GM18505 (cell line): ENCODE measurements around the gene DNAH10.

Source experiments
- ATAC-seq: cut with Tn5 transposase; IDR thresholded peaks from one replicate; pipeline ENCODE4 v1.9.1; 2021; ENCODE audit not compliant: unreplicated experiment
- POLR2A ChIP-seq: IDR thresholded peaks from 4 replicates; pipeline ENCODE4 v1.6.1; 2011; ENCODE audit warnings: borderline replicate concordance; ENCODE audit not compliant: insufficient read depth, insufficient read length; ENCODE audit errors: extremely low read depth

Gene DNAH10

DNA sequence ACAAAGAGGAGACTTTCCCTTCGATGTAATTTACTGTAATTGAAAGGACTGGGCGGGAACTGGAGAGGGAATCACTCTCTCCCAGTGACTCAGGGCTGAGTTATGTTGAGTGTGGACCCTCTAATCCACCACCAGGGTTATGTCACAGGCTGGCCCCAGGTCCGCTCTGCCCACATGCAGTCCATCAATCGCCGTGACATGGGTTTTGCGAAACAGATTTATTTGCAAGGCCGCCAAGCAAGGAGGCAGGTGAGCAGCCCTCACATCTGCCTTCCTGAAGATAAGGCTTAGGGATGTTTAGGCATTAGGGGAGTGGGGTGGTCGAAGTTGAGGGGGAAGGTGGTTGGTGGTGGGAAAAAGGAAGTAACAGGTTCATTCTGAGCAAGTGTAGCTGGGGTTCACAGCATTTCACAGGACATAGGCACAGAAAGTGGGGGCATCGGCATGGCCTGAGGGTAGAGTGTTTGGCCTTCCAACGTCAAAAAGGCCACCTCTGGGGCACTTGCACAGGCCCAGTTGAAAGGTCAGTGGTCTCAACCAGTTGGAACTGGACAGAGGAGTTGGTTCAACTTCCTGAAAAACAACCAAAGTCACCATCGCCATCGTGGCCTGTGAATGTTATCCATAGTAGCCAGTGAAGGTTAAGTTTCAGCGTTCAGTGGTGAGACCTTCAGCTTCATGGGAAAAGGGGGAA is 66.9 kb downstream of the DNAH10 start:
- no peak for ATAC-seq
- no peak for TF ChIP-seq POLR2A

- no peak for TF ChIP-seq POLR2A
- no peak for ATAC-seq
These were observed 67.5 kb downstream of the DNAH10 start for GRCh38 chr12:123829561-123829960.

- no peak for ATAC-seq
- no peak for TF ChIP-seq POLR2A
These were observed 68.6 kb downstream of the DNAH10 start for GRCh38 chr12:123830675-123831074.

GRCh38 chr12:123832052-123832451 is 70.0 kb downstream of the DNAH10 start:
- TF ChIP-seq POLR2A, result no peak
- no peak for ATAC-seq

GRCh38 chr12:123833830-123834229 is 71.7 kb downstream of the DNAH10 start:
- no peak for ATAC-seq
- TF ChIP-seq POLR2A, result no peak

- ATAC-seq, result no peak
- no peak for TF ChIP-seq POLR2A
These were observed 72.7 kb downstream of the DNAH10 start for GRCh38 chr12:123834845-123835244.

GRCh38 chr12:123836292-123836691 is 74.2 kb downstream of the DNAH10 start:
- ATAC-seq, result no peak
- no peak for TF ChIP-seq POLR2A

GRCh38 chr12:123839826-123840225 is 77.7 kb downstream of the DNAH10 start:
- no peak for TF ChIP-seq POLR2A
- ATAC-seq, result no peak

DNA sequence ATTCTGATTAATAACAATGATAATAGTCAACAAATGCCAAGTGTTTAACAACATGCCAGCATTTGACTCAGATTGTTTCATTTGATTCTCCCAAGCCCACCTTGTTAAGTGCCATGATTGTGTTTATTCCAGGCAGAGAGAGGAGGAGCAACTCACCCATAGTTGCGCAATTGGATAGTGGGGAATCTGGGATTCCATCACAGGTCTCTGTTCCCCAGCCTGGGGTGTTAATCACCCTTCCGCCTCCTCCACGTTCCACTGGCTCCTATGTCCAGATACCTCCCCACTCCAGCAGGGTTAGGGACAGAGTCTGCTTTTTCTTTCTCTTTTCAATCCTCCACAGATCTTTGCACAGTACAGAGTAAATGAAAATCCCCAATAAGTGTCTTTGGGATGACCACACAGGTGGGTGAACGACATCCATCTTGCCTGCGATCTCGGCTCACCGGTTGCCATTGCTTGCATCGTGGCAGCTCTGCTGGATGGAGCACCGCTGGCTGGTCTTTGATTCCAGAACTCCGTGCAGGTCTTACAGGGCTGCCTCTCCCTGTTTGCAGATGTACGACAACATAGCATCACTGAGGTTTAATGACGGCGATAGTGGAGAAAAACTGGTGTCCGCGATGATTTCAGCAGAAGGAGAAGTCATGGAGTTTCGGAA is 78.8 kb downstream of the DNAH10 start:
- no peak for TF ChIP-seq POLR2A
- ATAC-seq, result no peak

GRCh38 chr12:123843912-123844748 is 82.0 kb downstream of the DNAH10 start:
- no peak for ATAC-seq
- TF ChIP-seq POLR2A, result no peak

- no peak for ATAC-seq
- TF ChIP-seq POLR2A, result no peak
These were observed 83.8 kb downstream of the DNAH10 start for GRCh38 chr12:123845881-123846280.

- ATAC-seq, result no peak
- no peak for TF ChIP-seq POLR2A
These were observed 84.2 kb downstream of the DNAH10 start for GRCh38 chr12:123846340-123846739.

DNA sequence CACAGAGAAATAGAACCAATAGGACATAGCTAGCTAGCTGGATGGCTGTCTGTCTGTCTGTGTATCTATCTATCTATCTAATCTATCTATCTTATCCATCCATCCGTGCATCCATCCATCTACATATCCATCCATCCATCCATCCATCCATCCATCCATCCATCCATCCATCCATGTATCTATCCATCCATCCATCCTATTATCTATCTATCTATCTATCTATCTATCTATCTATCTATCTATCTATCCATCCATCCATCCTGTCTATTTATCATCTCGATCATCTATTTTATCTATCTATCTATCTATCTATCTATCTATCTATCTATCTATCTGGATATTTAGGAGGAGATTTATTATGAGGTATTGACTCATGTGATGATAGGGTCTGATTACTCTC is 84.9 kb downstream of the DNAH10 start:
- no peak for TF ChIP-seq POLR2A
- no peak for ATAC-seq
